Heart left ventricle (tissue), 16 donors: ENCODE data around the gene PRDX5. TPM values are rescaled to one million over a fixed set of nuclear protein-coding genes. Genes with fewer than 3 reads are reported as not detected.

Source experiments
- ATAC-seq, 4 donors: fragments of 200-7000 bp; cut with Tn5 transposase; one replicate each; pipeline ENCODE4 v1.9.1; 2020 to 2022; ENCODE audit warnings: moderate library complexity in 4 of 4, mild to moderate bottlenecking in 3 of 4, moderate number of reproducible peaks in 1 of 4
- DNase-seq, 5 donors: peaks; one replicate each; pipeline ENCODE4 v3.0.0-alpha.2; 2020
- H3K27ac ChIP-seq, 12 donors: fragments of 200-600 bp; sonication (generic) in 4 of 12; one replicate each; pipeline versions ENCODE4 v1.5.0 to v1.8.0; 2016 to 2022; ENCODE audit warnings: mild to moderate bottlenecking in 2 of 12
- H3K27me3 ChIP-seq, 9 donors: fragments of 200-600 bp; sonication (generic) in 2 of 9; one replicate each; pipeline versions ENCODE4 v1.5.1 to v1.8.0; 2016 to 2022; ENCODE audit warnings: mild to moderate bottlenecking in 3 of 9
- H3K36me3 ChIP-seq, 9 donors: fragments of 200-600 bp; sonication (generic) in 2 of 9; one replicate each; pipeline versions ENCODE4 v1.5.0 to v1.8.0; 2018 to 2022; ENCODE audit warnings: mild to moderate bottlenecking in 2 of 9
- H3K4me1 ChIP-seq, 12 donors: fragments of 200-600 bp; sonication (generic) in 4 of 12; one replicate each; pipeline versions ENCODE4 v1.5.0 to v1.8.0; 2016 to 2022; ENCODE audit warnings: mild to moderate bottlenecking in 3 of 12
- H3K4me3 ChIP-seq, 12 donors: fragments of 200-600 bp; sonication (generic) in 4 of 12; one replicate each; pipeline versions ENCODE4 v1.5.0 to v1.8.0; 2017 to 2022; ENCODE audit warnings: mild to moderate bottlenecking in 9 of 12, moderate library complexity in 4 of 12
- H3K9me3 ChIP-seq, 12 donors: fragments of 200-600 bp; sonication (generic) in 4 of 12; one replicate each; pipeline versions ENCODE4 v1.5.0 to v1.8.0; 2016 to 2022; ENCODE audit warnings: mild to moderate bottlenecking in 1 of 12
- POLR2A ChIP-seq, 2 donors: fragments of 450-650 bp; IDR thresholded peaks; one replicate each; pipeline ENCODE4 v1.6.1; 2017; ENCODE audit warnings: antibody characterized with exemption in 2 of 2, mild to moderate bottlenecking in 2 of 2, moderate library complexity in 2 of 2
- WGBS, 4 donors: extraction: QIAGEN DNeasy Blood & Tissue Kit in 2 of 4; methylation state at CpG; one replicate each; pipeline versions ENCODE4 v1.1.5 to v1.1.7; 2013 to 2018; 5-methylcytosine and 5-hydroxymethylcytosine counted together
- intact Hi-C, 10 donors: fragments of 100-400 bp; cut with DNase I; formaldehyde crosslinking; loops; one replicate each; pipeline versions ENCODE4 v1.11.1 to v1.14.2; 2022
- polyA plus RNA-seq, 2 donors: library from polyadenylated mRNA; stranded (reverse); fragments of 200-250 nt; gene quantifications; one replicate each; pipeline ENCODE4 v1.2.3, GENCODE V29; 2013
- total RNA-seq, 9 donors: library from RNA; depleted of rRNA in 2 of 9; stranded (reverse); fragments of >200 nt in 2 of 9; fragmentation: NEBNext Ultra II Directional in 3 of 9; extraction: Animal tissue kit (Norgen Biotek cat#: 25700) in 3 of 9; gene quantifications; one replicate each; pipeline versions ENCODE4 v1.1.0 to v1.2.4, GENCODE V29; 2016 to 2023
- TF ChIP-seq, protein P1 (sequence below), 12 donors: fragments of 200-600 bp; sonication (generic) in 4 of 12; IDR thresholded peaks; one replicate each; pipeline versions ENCODE4 v1.5.0 to v1.8.0; 2018 to 2022; ENCODE audit warnings: antibody characterized with exemption in 12 of 12, mild to moderate bottlenecking in 5 of 12
- donor health status: ischemic (EF 13 %, LVEDD 7.1; RV severe dilation, severe dysfunction).
- donor health status: healthy with polysubstance abuse.
- donor health status: DM: no; HTN: yes; CAD: no.
- donor health status: DM: no; HTN: no; CAD: no.
- donor health status: ischemic (EF 25% LVEDD 6.9; RV normal size, moderate dysfunction).
- donor health status: ischemic (EF 25% LVEDD 5.7; RV mildly dilated, moderate dysfunction).
- donor health status: healthy.
- donor health status: DM: yes; HTN: yes; CAD: no.
- donor health status: ischemic (EF 35%, LVEDD 5.7; RV mildly dilated, moderate dysfunction).
- donor health status: nonischemic (EF 11% LVEDD 7.7; RV severe dilation, severe dysfunction).
- donor health status: DM: yes; HTN: yes; CAD: no.
- donor health status: PGD.
- donor health status: ischemic (EF 29% LVEDD 5.4; RV normal size, mild dysfunction).
- donor health status: nonischemic (EF 23%, LVEDD 6.1; RV moderate dilation, normal function).

PRDX5 gene
- total and polyA plus RNA-seq, 11 donors: 220 to 882 (median 294) TPM

- intact Hi-C loops: no loop called here
- ATAC-seq: no peak
- H3K4me3 ChIP-seq: no peak overlapping the region
- DNase-seq: no peak
- H3K27ac ChIP-seq: no peak overlapping the region
- no peak for TF ChIP-seq POLR2A (IDR thresholded peaks at IDR 0.05)
- TF ChIP-seq, protein P1, sequence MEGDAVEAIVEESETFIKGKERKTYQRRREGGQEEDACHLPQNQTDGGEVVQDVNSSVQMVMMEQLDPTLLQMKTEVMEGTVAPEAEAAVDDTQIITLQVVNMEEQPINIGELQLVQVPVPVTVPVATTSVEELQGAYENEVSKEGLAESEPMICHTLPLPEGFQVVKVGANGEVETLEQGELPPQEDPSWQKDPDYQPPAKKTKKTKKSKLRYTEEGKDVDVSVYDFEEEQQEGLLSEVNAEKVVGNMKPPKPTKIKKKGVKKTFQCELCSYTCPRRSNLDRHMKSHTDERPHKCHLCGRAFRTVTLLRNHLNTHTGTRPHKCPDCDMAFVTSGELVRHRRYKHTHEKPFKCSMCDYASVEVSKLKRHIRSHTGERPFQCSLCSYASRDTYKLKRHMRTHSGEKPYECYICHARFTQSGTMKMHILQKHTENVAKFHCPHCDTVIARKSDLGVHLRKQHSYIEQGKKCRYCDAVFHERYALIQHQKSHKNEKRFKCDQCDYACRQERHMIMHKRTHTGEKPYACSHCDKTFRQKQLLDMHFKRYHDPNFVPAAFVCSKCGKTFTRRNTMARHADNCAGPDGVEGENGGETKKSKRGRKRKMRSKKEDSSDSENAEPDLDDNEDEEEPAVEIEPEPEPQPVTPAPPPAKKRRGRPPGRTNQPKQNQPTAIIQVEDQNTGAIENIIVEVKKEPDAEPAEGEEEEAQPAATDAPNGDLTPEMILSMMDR (IDR thresholded peaks at IDR 0.05): no peak
- no peaks in the 10 kb centered on the region for H3K9me3 ChIP-seq
- H3K4me1 ChIP-seq: peaks cover 0 to 6% (median 0%) of the 10 kb centered on the region in 12 donors
- peaks cover 0 to 16% (median 0%) of the 10 kb centered on the region in 9 donors for H3K36me3 ChIP-seq
- WGBS, 4 donors: 85 to 90% (median 88%) methylated on average over 11 of the region's 11 CpGs
- no peaks in the 10 kb centered on the region for H3K27me3 ChIP-seq
Observed at GRCh38 chr11:64349404-64349803, 31.5 kb downstream of the PRDX5 start.

DNA sequence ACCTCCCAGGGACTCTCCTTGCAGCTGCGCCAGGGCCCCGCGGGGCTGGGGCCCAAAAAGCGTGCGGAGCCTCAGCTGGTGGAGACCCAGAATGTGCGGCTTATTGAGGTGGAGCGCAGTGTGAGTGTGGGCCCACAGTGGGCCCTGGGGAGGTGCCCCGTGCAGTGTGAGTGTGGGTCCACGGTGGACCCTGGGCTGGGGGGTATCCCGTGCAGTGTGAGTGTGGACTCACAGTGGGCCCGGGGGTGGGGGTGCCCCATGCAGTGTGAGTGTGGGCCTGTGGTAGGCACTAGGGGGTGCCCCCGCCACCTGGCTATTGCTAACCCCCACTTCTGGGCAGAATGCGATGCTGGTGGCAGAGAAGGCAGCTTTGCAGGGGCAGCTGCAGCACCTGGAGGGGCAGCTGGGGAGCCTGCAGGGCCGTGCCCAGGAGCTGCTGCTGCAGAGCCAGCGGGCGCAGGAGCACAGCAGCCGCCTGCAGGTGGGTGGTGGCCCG is 33.3 kb downstream of the PRDX5 start:
- Histone ChIP-seq H3K4me3 (no peak overlapping the region), H3K27me3 (no peaks in the 10 kb centered on the region), H3K9me3 (no peaks in the 10 kb centered on the region), H3K36me3 (peaks cover 0 to 5% (median 0%) of the 10 kb centered on the region in 9 donors), H3K4me1 (peaks cover 0 to 19% (median 9%) of the 10 kb centered on the region in 12 donors), H3K27ac (no peak overlapping the region)
- no peak for ATAC-seq
- WGBS, 4 donors: 87 to 91% (median 90%) methylated on average over 12 to 18 of the region's 18 CpGs
- DNase-seq: peak in 1 of 5 donors; percentile 25
- intact Hi-C loops: loop anchor here in 2 of 10 donors (5.0 to 10.0 kb wide), 2 partner anchors 34 to 304 kb away; partner anchors contain the start of genes PRDX5 (in 1 of the 2) and TRMT112 (in 1 of the 2)
- TF ChIP-seq, protein P1 (IDR thresholded peaks at IDR 0.05): no peak
- no peak for TF ChIP-seq POLR2A (IDR thresholded peaks at IDR 0.05)

GRCh38 chr11:64352099-64352994 is 34.4 kb downstream of the PRDX5 start:
- H3K27me3 ChIP-seq: no peaks in the 10 kb centered on the region
- peaks cover 0 to 5% (median 0%) of the 10 kb centered on the region in 9 donors for H3K36me3 ChIP-seq
- H3K9me3 ChIP-seq: no peaks in the 10 kb centered on the region
- ATAC-seq (no peak), DNase-seq (no peak)
- WGBS, 4 donors: 92 to 95% (median 93%) methylated on average over 26 to 33 of the region's 33 CpGs
- no peak for TF ChIP-seq POLR2A (IDR thresholded peaks at IDR 0.05)
- TF ChIP-seq, protein P1 (IDR thresholded peaks at IDR 0.05): no peak
- H3K4me3 ChIP-seq: no peak overlapping the region
- intact Hi-C loops: loop anchor here in 2 of 10 donors (5.0 to 10.0 kb wide), 2 partner anchors 35 to 302 kb away; partner anchors contain the start of genes PRDX5 (in 1 of the 2) and TRMT112 (in 1 of the 2)
- no peak overlapping the region for H3K27ac ChIP-seq
- peaks cover 0 to 23% (median 10%) of the 10 kb centered on the region in 12 donors for H3K4me1 ChIP-seq
